HG03520 (cell line): ENCODE results near the gene PDHX.
A peak's percentile ranks its signal among the peaks of the same experiment; 100 is the strongest.

Source experiments
- ATAC-seq: cut with Tn5 transposase; IDR thresholded peaks from one replicate; pipeline ENCODE4 v1.9.1; 2021; ENCODE audit warnings: mild to moderate bottlenecking, moderate library complexity; ENCODE audit not compliant: unreplicated experiment

Gene PDHX

DNA sequence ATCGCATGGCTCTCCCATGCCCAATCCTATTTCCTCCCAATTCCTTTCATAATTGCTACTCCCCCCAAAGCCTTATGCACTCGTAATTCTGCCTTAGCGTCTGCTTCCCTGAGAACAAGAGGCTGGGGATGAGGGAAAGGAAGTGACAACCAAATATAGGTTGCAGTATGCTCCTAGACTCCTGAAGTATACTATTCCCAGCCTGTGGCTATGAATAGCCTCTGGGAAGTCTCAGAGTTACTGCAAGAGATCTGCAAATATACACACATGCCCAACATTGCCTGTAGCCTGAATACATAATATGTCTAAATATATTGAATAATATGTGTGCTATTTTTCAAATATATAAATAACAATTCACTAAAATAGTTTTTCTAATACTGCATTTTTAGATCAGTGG is 126.5 kb downstream of the PDHX start:
- no peak for ATAC-seq

DNA sequence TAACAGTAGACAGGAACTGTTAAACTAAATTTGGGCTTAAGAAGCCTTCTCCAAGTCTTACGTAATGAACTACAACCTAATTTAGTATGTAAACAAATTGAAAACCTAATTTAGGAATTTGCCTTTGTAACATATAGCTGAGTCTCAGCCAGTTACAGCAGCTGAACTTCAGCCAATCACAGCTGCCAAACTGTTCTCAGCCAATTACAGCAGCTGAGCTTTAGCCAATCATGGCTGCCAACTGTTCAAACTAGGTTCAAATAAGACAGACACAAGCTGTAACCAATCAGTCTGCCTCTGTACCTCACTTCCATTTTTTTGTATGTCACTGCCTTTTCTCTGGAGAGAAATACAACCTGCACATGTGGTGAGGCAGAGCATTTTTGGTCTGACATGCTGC is 127.5 kb downstream of the PDHX start:
- ATAC-seq, result no peak

DNA sequence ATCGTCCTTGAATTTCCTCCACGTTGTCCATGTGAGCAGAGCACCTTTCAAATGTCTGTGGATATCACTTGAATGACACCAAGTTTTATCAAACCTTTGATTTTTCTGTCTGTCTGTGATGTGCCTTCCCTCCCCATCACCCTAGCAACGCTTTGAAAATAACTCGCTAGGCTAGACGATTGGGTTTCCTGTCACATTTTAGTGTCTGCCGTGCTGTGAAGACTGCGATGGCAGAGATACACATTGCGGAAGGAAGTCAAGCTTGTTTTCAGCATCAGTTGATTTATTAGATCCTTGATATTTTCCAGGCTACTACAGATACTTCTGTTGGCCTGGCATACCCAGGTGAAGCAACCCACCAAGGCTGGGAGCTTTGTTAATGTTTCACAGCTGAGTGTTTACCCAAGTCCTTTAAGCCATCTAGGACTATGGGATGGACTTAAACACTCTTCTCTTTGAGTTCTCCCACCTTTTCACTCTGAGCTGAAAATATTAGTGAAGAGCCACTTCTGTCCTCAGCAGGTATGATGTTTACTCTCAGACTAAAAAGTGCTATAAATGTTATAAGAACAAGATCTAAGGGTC is 128.9 kb downstream of the PDHX start:
- peak; percentile 53 for ATAC-seq
